H9 (cell line): Measurements from ENCODE around the gene SLC9A5. TPM values are rescaled to one million over a fixed set of nuclear protein-coding genes. Genes with fewer than 3 reads are reported as not detected.

ENCODE experiments used
- DNase-seq: peaks from one replicate; pipeline ENCODE4 v3.0.0-alpha.2; 2017
- H2AFZ ChIP-seq: one replicate; pipeline ENCODE4 v1.6.1; 2013; ENCODE audit warnings: mild to moderate bottlenecking, low read length, control low read depth, moderate library complexity
- H2AK5ac ChIP-seq: 2 replicates; pipeline ENCODE4 v1.6.1; 2013; ENCODE audit warnings: low read length, control low read depth, mixed read lengths; ENCODE audit not compliant: insufficient read length
- H2BK120ac ChIP-seq: one replicate; pipeline ENCODE4 v1.6.1; 2013; ENCODE audit warnings: low read depth, mild to moderate bottlenecking, low read length, control low read depth, inconsistent platforms; ENCODE audit not compliant: poor library complexity, severe bottlenecking
- H2BK12ac ChIP-seq: 2 replicates; pipeline ENCODE4 v1.6.1; 2013; ENCODE audit warnings: low read length, control low read depth, mixed read lengths, low read depth; ENCODE audit not compliant: insufficient read length
- H2BK15ac ChIP-seq: 2 replicates; pipeline ENCODE4 v1.6.1; 2013; ENCODE audit warnings: low read depth, low read length, control low read depth
- H2BK20ac ChIP-seq: one replicate; pipeline ENCODE4 v1.6.1; 2013; ENCODE audit warnings: low read depth, mild to moderate bottlenecking, low read length, control low read depth, inconsistent platforms; ENCODE audit not compliant: poor library complexity, severe bottlenecking
- H2BK5ac ChIP-seq: 2 replicates; pipeline ENCODE4 v1.6.1; 2013; ENCODE audit warnings: low read length, control low read depth, mixed read lengths; ENCODE audit not compliant: insufficient read length
- H3K14ac ChIP-seq: 2 replicates; pipeline ENCODE4 v1.6.1; 2013; ENCODE audit warnings: low read length, control low read depth; ENCODE audit not compliant: insufficient read depth
- H3K18ac ChIP-seq: 2 replicates; pipeline ENCODE4 v1.6.1; 2013; ENCODE audit warnings: low read depth, mild to moderate bottlenecking, mixed read lengths, low read length, control low read depth; ENCODE audit not compliant: insufficient read length
- H3K23ac ChIP-seq: 2 replicates; pipeline ENCODE4 v1.6.1; 2013; ENCODE audit warnings: low read length, control low read depth, mixed read lengths, low read depth; ENCODE audit not compliant: insufficient read length
- H3K23me2 ChIP-seq: 2 replicates; pipeline ENCODE4 v1.6.1; 2013; ENCODE audit warnings: low read depth, mild to moderate bottlenecking, mixed read lengths, low read length, control low read depth; ENCODE audit not compliant: insufficient read length, poor library complexity, severe bottlenecking
- H3K27ac ChIP-seq: 2 replicates; pipeline ENCODE4 v1.5.1; 2013; ENCODE audit warnings: low read length, control low read depth, mixed read lengths, low read depth; ENCODE audit not compliant: insufficient read length
- H3K27me3 ChIP-seq: 2 replicates; pipeline ENCODE4 v1.6.1; 2013; ENCODE audit warnings: low read length, control low read depth, inconsistent platforms; ENCODE audit not compliant: insufficient read depth
- H3K4ac ChIP-seq: 2 replicates; pipeline ENCODE4 v1.6.1; 2013; ENCODE audit warnings: low read depth, mild to moderate bottlenecking, control low read depth, inconsistent platforms, low read length, moderate library complexity
- H3K4me1 ChIP-seq: 2 replicates; pipeline ENCODE4 v1.6.1; 2013; ENCODE audit warnings: low read length, control low read depth, inconsistent platforms; ENCODE audit not compliant: insufficient read depth
- H3K4me2 ChIP-seq: 2 replicates; pipeline ENCODE4 v1.6.1; 2013; ENCODE audit warnings: low read length, control low read depth, mixed read lengths; ENCODE audit not compliant: insufficient read length, insufficient read depth
- H3K56ac ChIP-seq: 2 replicates; pipeline ENCODE4 v1.6.1; 2013; ENCODE audit warnings: low read depth, mild to moderate bottlenecking, mixed read lengths, low read length, control low read depth; ENCODE audit not compliant: insufficient read length
- H3K79me1 ChIP-seq: 2 replicates; pipeline ENCODE4 v1.6.1; 2013; ENCODE audit warnings: low read depth, mild to moderate bottlenecking, moderate library complexity, low read length, control low read depth, inconsistent platforms; ENCODE audit not compliant: insufficient read depth, poor library complexity, severe bottlenecking
- H3K79me2 ChIP-seq: 2 replicates; pipeline ENCODE4 v1.6.1; 2013; ENCODE audit warnings: low read length, control low read depth, inconsistent platforms; ENCODE audit not compliant: insufficient read depth
- H3K9ac ChIP-seq: 2 replicates; pipeline ENCODE4 v1.6.1; 2013; ENCODE audit warnings: low read length, control low read depth, mixed read lengths; ENCODE audit not compliant: insufficient read length; ENCODE audit errors: extremely low read depth
- H3K9me3 ChIP-seq: one replicate; pipeline ENCODE4 v1.6.1; 2013; ENCODE audit warnings: low read depth, low read length, inconsistent platforms; ENCODE audit not compliant: control insufficient read depth
- H3T11ph ChIP-seq: one replicate; pipeline ENCODE4 v1.6.1; 2013; ENCODE audit warnings: mild to moderate bottlenecking, low read length, control low read depth, inconsistent platforms
- H4K20me1 ChIP-seq: one replicate; pipeline ENCODE4 v1.6.1; 2013; ENCODE audit not compliant: control insufficient read depth, insufficient read length, insufficient read depth
- H4K5ac ChIP-seq: 2 replicates; pipeline ENCODE4 v1.6.1; 2013; ENCODE audit warnings: low read depth, mild to moderate bottlenecking, mixed read lengths, low read length, control low read depth; ENCODE audit not compliant: insufficient read length
- H4K8ac ChIP-seq: replicated peaks from 2 replicates; pipeline ENCODE4 v1.6.1; 2013; ENCODE audit warnings: low read length, control low read depth, mixed read lengths, low read depth; ENCODE audit not compliant: insufficient read length
- H4K91ac ChIP-seq: 2 replicates; pipeline ENCODE4 v1.6.1; 2013; ENCODE audit warnings: low read depth, mild to moderate bottlenecking, moderate library complexity, mixed read lengths, low read length, control low read depth; ENCODE audit not compliant: insufficient read length
- H3K27ac Mint-ChIP-seq, 3 experiments: 2 replicates in 2 of 3; 3 replicates in 1 of 3; pipeline ENCODE4 v1.8.0; 2020 to 2021; ENCODE audit warnings: mixed read lengths in 3 of 3, mild to moderate bottlenecking in 1 of 3, moderate library complexity in 1 of 3
- H3K27me3 Mint-ChIP-seq: 2 replicates; pipeline ENCODE4 v1.8.0; 2021; ENCODE audit warnings: low read depth, mild to moderate bottlenecking, moderate library complexity, mixed read lengths
- H3K36me3 Mint-ChIP-seq, 3 experiments: 2 replicates in 2 of 3; 3 replicates in 1 of 3; pipeline ENCODE4 v1.8.0; 2020 to 2021; ENCODE audit warnings: low read depth in 3 of 3, mixed read lengths in 3 of 3; ENCODE audit not compliant: insufficient read depth in 1 of 3
- H3K4me1 Mint-ChIP-seq, 2 experiments: 2 replicates each; pipeline ENCODE4 v1.8.0; 2020; ENCODE audit warnings: mixed read lengths in 2 of 2
- H3K4me3 Mint-ChIP-seq, 2 experiments: 2 replicates in 1 of 2; 3 replicates in 1 of 2; pipeline ENCODE4 v1.8.0; 2020 to 2021; ENCODE audit warnings: mild to moderate bottlenecking in 2 of 2, mixed read lengths in 2 of 2, moderate library complexity in 1 of 2
- H3K9me3 Mint-ChIP-seq, 2 experiments: 2 replicates in 1 of 2; 3 replicates in 1 of 2; pipeline ENCODE4 v1.8.0; 2020; ENCODE audit warnings: mild to moderate bottlenecking in 2 of 2, mixed read lengths in 2 of 2, moderate library complexity in 1 of 2
- CTCF ChIP-seq: fragments of 200-600 bp; sonication (generic); conservative IDR thresholded peaks from 3 replicates; pipeline ENCODE4 v1.8.0; 2021; ENCODE audit warnings: antibody characterized with exemption, mild to moderate bottlenecking
- whole genome bisulfite sequencing: extraction: QIAGEN DNeasy Blood & Tissue Kit; methylation state at CpG from one replicate; pipeline ENCODE4 v1.1.7; 2013; ENCODE audit warnings: missing lambda C conversion rate, low lambda C conversion rate, mixed read lengths; ENCODE audit not compliant: insufficient read length; ENCODE audit errors: extremely low coverage; 5-methylcytosine and 5-hydroxymethylcytosine counted together
- total RNA-seq: library from RNA; stranded (reverse); gene quantifications from 2 replicates; pipeline ENCODE4 v1.2.1, GENCODE V29; 2021

The SLC9A5 gene
- total RNA-seq, 1 experiment from 2014 or later = 9.1 TPM

- Histone ChIP-seq H3K9ac (no peak overlapping the region), H3K14ac (no peak overlapping the region), H3K27ac (no peak overlapping the region), H2AK5ac (no peak overlapping the region), H2BK12ac (no peak overlapping the region), H3K23ac (no peak overlapping the region), H3K56ac (no peak overlapping the region), H3K4me1 (no peaks in the 10 kb centered on the region; the same call in 1 of the 2 replicates), H4K91ac (no peak overlapping the region), H3K79me2 (no peaks in the 10 kb centered on the region), H3K18ac (no peak overlapping the region), H2BK15ac (no peak overlapping the region), H3T11ph (no peak overlapping the region), H3K4ac (no peak overlapping the region), H3K27me3 (no peaks in the 10 kb centered on the region; the same call in 1 of the 2 replicates), H2BK5ac (no peak overlapping the region), H2AFZ (no peak overlapping the region), H2BK120ac (no peak overlapping the region), H4K20me1 (no peaks in the 10 kb centered on the region), H4K5ac (no peak overlapping the region), H3K4me2 (no peak overlapping the region), H3K23me2 (no peaks in the 10 kb centered on the region), H3K79me1 (no peaks in the 10 kb centered on the region), H3K9me3 (no peaks in the 10 kb centered on the region), H4K8ac (no peak overlapping the region), H2BK20ac (no peak overlapping the region)
- H3K27ac Mint-ChIP-seq = no peak overlapping the region
- DNase-seq = no peak
- H3K36me3 Mint-ChIP-seq = peaks cover 0 to 21% (median 0%) of the 10 kb centered on the region in 3 experiments; a peak in 3 of 7 replicates
- TF ChIP-seq CTCF = no peak
- H3K27me3 Mint-ChIP-seq = peaks cover 7% of the 10 kb centered on the region
- peaks cover 4% of the 10 kb centered on the region in 2 experiments for H3K4me1 Mint-ChIP-seq
- no CpG with 5 or more reads among the region's 18 CpGs for WGBS
- H3K4me3 Mint-ChIP-seq = no peak overlapping the region
- H3K9me3 Mint-ChIP-seq = no peaks in the 10 kb centered on the region
Observed at GRCh38 chr16:67254801-67255552, 6.2 kb downstream of the SLC9A5 start.
